SK-N-SH treated with all-trans-retinoic acid at 6 μM for 48 hours (cell line): ENCODE results near the gene SGK1.

Source experiments
- BACH2 ChIP-seq: fragments of 250-450 bp; sonication (Bioruptor Pico); IDR thresholded peaks from 2 replicates; pipeline ENCODE4 v1.9.0; 2021; ENCODE audit warnings: mild to moderate bottlenecking, borderline replicate concordance
- CSDC2 ChIP-seq: fragments of 250-450 bp; sonication (Bioruptor Pico); IDR thresholded peaks from 2 replicates; pipeline ENCODE4 v1.5.0; 2020; ENCODE audit warnings: mild to moderate bottlenecking, moderate library complexity
- ESRRG ChIP-seq: fragments of 250-450 bp; sonication (Bioruptor Pico); IDR thresholded peaks from 2 replicates; pipeline ENCODE4 v1.6.1; 2021; ENCODE audit warnings: mild to moderate bottlenecking
- GLIS3 ChIP-seq: fragments of 250-450 bp; sonication (Bioruptor Pico); IDR thresholded peaks from 2 replicates; pipeline ENCODE4 v1.5.0; 2020; ENCODE audit warnings: mild to moderate bottlenecking, moderate library complexity
- ISL1 ChIP-seq: fragments of 250-450 bp; sonication (Bioruptor Pico); IDR thresholded peaks from 2 replicates; pipeline ENCODE4 v2.1.2; 2022; ENCODE audit warnings: mild to moderate bottlenecking, moderate library complexity
- OSR1 ChIP-seq: fragments of 250-450 bp; sonication (Bioruptor Pico); IDR thresholded peaks from 2 replicates; pipeline ENCODE4 v1.8.0; 2022; ENCODE audit warnings: moderate library complexity, mild to moderate bottlenecking, inconsistent platforms
- PPARA ChIP-seq: fragments of 250-450 bp; sonication (Bioruptor Pico); IDR thresholded peaks from 2 replicates; pipeline ENCODE4 v1.5.0; 2020; ENCODE audit warnings: mild to moderate bottlenecking, borderline replicate concordance
- RARB ChIP-seq: fragments of 250-450 bp; sonication (Bioruptor Pico); IDR thresholded peaks from 2 replicates; pipeline ENCODE4 v1.8.0; 2021; ENCODE audit warnings: mild to moderate bottlenecking, moderate library complexity
- TOX ChIP-seq: fragments of 250-450 bp; sonication (Bioruptor Pico); IDR thresholded peaks from 2 replicates; pipeline ENCODE4 v1.8.0; 2021; ENCODE audit warnings: mild to moderate bottlenecking, moderate library complexity, borderline replicate concordance
- ZFP3 ChIP-seq: fragments of 250-450 bp; sonication (Bioruptor Pico); IDR thresholded peaks from 2 replicates; pipeline ENCODE4 v1.5.0; 2020; ENCODE audit warnings: mild to moderate bottlenecking, moderate library complexity
- ZNF565 ChIP-seq: fragments of 450-650 bp; formaldehyde crosslinking; conservative IDR thresholded peaks from 2 replicates; pipeline ENCODE4 v1.5.0; 2020; ENCODE audit warnings: low read depth, mild to moderate bottlenecking, moderate library complexity
- TF ChIP-seq, protein P1 (sequence below): fragments of 250-450 bp; sonication (Bioruptor Pico); IDR thresholded peaks from 2 replicates; pipeline ENCODE4 v1.8.0; 2020; ENCODE audit warnings: mild to moderate bottlenecking, moderate library complexity, borderline replicate concordance

DNA sequence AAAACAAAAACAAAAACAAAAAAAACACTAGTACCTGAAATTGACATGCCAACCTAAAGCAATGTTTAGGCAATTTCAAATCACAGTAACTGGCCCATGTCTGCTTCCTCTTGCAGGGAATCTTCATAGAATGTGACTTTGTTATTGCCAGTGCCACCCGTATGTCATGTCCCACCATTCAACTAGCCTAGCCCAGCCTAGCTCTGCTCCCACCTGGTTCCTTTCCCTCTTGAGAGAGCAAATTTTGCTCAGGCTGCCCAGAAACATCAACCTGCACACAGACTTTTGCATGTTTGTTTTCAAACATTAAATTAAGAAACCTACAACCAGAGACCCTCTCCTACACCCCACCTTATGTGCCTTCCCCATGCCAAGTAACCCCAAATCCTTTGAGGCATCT is 140.7 kb downstream of the SGK1 start:
- TF ChIP-seq TOX (CRISPR knock-in tag) (no peak), OSR1 (CRISPR knock-in tag) (no peak), ZNF565 (CRISPR knock-in tag) (no peak), ZFP3 (CRISPR knock-in tag) (no peak), ESRRG (CRISPR knock-in tag) (no peak), CSDC2 (CRISPR knock-in tag) (no peak), BACH2 (no peak), GLIS3 (no peak), PPARA (no peak), RARB (no peak), ISL1 (CRISPR knock-in tag) (no peak)
- TF ChIP-seq, protein P1, sequence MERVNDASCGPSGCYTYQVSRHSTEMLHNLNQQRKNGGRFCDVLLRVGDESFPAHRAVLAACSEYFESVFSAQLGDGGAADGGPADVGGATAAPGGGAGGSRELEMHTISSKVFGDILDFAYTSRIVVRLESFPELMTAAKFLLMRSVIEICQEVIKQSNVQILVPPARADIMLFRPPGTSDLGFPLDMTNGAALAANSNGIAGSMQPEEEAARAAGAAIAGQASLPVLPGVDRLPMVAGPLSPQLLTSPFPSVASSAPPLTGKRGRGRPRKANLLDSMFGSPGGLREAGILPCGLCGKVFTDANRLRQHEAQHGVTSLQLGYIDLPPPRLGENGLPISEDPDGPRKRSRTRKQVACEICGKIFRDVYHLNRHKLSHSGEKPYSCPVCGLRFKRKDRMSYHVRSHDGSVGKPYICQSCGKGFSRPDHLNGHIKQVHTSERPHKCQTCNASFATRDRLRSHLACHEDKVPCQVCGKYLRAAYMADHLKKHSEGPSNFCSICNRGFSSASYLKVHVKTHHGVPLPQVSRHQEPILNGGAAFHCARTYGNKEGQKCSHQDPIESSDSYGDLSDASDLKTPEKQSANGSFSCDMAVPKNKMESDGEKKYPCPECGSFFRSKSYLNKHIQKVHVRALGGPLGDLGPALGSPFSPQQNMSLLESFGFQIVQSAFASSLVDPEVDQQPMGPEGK = no peak
